Measurements from ENCODE around the gene WDR11. TPM values are rescaled to one million over a fixed set of nuclear protein-coding genes. Genes with fewer than 3 reads are reported as not detected.

Gene WDR11
- total and polyA plus RNA-seq, 8 donors = 47.8 to 89.7 (median 79.9) TPM

DNA sequence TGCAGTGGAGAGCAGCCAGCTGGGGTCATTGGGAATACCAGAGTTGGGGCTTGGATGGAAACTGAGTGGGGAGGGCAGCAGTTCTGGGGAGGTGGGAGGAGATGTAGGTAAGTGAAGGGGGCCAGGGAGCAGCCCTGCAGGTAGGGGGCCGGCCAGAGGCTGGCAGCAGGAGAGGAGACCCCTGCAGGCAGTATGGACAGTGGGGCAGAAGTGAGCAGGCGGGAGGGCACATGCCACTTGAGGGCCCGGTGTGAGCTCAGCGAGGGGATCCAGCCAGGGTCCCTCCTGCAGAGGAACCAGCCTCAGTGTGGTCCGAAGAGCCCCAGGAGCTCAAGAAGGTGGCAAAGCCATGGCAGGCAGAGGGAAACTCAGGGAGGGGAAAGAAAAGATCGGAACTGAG lies 75.4 kb downstream of the WDR11 start:
- no peaks in the 10 kb centered on the region for H3K9me3 ChIP-seq
- peak; percentile 10 for ATAC-seq
- no peak for DNase-seq
- H3K36me3 ChIP-seq = no peaks in the 10 kb centered on the region
- H3K4me1 ChIP-seq = peaks cover 0 to 3% of the 10 kb centered on the region in 2 donors
- TF ChIP-seq, protein P1, sequence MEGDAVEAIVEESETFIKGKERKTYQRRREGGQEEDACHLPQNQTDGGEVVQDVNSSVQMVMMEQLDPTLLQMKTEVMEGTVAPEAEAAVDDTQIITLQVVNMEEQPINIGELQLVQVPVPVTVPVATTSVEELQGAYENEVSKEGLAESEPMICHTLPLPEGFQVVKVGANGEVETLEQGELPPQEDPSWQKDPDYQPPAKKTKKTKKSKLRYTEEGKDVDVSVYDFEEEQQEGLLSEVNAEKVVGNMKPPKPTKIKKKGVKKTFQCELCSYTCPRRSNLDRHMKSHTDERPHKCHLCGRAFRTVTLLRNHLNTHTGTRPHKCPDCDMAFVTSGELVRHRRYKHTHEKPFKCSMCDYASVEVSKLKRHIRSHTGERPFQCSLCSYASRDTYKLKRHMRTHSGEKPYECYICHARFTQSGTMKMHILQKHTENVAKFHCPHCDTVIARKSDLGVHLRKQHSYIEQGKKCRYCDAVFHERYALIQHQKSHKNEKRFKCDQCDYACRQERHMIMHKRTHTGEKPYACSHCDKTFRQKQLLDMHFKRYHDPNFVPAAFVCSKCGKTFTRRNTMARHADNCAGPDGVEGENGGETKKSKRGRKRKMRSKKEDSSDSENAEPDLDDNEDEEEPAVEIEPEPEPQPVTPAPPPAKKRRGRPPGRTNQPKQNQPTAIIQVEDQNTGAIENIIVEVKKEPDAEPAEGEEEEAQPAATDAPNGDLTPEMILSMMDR (IDR thresholded peaks at IDR 0.05) = no peak
- no peak overlapping the region for H3K4me3 ChIP-seq
- intact Hi-C loops (cut with DNase I) = no loop called here
- H3K27me3 ChIP-seq = no peaks in the 10 kb centered on the region
- no peak overlapping the region for H3K27ac ChIP-seq

DNA sequence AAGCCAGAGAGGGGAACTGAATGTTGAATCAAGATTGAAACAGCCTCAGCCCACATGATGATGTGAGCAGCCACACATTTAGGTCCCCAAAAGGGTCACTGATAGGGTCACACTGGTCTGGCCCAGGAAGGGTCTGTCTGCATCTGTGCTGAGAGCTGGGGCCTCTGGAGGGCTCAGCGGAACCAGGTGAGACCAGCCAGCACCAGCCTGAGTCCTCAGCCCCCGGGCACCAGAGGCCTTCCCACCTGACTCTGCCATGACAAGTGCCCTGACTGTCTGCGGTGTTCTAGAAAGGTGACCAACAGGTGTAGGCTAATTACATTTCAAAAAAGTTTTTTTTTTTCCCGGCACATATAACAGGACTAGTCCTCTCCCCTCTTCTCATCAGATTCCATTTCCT lies 76.2 kb downstream of the WDR11 start:
- TF ChIP-seq, protein P1 (IDR thresholded peaks at IDR 0.05) = no peak
- no peaks in the 10 kb centered on the region for H3K9me3 ChIP-seq
- H3K27ac ChIP-seq = no peak overlapping the region
- H3K27me3 ChIP-seq = no peaks in the 10 kb centered on the region
- H3K4me1 ChIP-seq = peaks cover 0 to 8% of the 10 kb centered on the region in 2 donors
- no peak for ATAC-seq
- intact Hi-C loops (cut with DNase I) = no loop called here
- no peak overlapping the region for H3K4me3 ChIP-seq
- no peak for DNase-seq
- no peaks in the 10 kb centered on the region for H3K36me3 ChIP-seq

DNA sequence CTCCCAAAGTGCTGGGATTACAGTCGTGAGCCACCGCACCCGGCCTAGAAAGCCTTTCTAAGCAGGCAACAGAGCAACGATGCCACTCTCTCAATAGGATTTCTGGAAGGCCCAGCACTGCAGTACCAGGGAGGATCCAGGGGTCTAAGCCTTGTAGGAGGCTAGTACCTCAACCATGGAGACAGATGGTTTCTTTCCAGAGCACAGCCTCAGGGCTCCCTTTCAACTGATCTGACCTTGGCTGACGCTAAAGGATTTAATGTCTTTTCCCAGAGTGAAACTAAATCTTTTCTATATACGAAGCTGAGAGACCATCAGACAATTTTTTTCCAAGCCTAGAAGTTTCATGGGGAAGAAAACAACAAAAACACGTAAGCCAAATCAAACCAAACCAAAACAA lies 78.0 kb downstream of the WDR11 start:
- no peak for ATAC-seq
- Histone ChIP-seq H3K27me3 (no peaks in the 10 kb centered on the region), H3K4me3 (no peak overlapping the region), H3K27ac (no peak overlapping the region), H3K4me1 (peaks cover 0 to 8% of the 10 kb centered on the region in 2 donors), H3K36me3 (no peaks in the 10 kb centered on the region), H3K9me3 (no peaks in the 10 kb centered on the region)
- intact Hi-C loops (cut with DNase I) = no loop called here
- TF ChIP-seq, protein P1 (IDR thresholded peaks at IDR 0.05) = no peak
- peak in 2 of 4 donors; percentile 71 to 85 for DNase-seq

DNA sequence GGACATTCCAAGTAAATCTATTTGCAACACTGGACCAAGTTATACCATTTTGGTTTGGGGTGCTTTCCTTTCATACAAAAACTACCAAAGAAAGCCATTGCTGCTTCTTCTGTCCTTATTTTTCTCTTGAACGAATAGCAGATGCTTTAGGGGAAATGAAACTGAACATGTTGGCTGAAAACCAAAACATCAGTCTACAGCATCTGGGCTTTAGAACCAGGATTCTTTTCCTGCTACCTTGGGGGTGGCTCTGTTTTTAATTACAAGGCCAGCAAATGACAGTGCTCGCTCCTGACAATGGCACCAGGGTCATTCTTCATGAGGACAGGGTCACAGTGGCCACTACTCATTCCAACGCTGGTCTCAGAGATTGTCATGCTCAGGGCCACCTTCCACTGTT lies 80.3 kb downstream of the WDR11 start:
- Histone ChIP-seq H3K4me3 (no peak overlapping the region), H3K4me1 (peaks cover 0 to 8% of the 10 kb centered on the region in 2 donors), H3K27me3 (no peaks in the 10 kb centered on the region), H3K27ac (no peak overlapping the region), H3K36me3 (no peaks in the 10 kb centered on the region), H3K9me3 (no peaks in the 10 kb centered on the region)
- TF ChIP-seq, protein P1 (IDR thresholded peaks at IDR 0.05) = no peak
- intact Hi-C loops (cut with DNase I) = no loop called here
- ATAC-seq (no peak), DNase-seq (no peak)

DNA sequence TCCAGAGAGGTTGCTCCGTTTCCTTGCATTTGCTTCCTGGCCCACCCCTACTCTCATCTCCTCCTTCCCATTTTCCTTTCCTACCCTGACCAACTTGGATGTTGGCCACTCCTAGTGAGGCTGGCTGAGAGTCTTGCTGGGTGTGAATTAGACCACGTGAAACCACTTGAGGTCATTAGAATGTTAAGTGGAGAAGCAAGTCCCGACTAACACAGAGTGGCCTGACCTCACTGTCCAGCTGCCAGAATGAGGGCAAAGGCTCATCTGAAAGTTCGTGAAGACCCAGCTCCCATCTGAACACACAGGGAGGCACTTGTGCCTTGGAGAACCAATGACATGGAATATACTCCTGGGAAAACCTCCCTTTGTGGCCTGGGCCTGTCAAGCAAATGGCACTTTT lies 80.8 kb downstream of the WDR11 start:
- TF ChIP-seq, protein P1 (IDR thresholded peaks at IDR 0.05) = no peak
- DNase-seq (no peak), ATAC-seq (peak; percentile 80)
- no peaks in the 10 kb centered on the region for H3K36me3 ChIP-seq
- no peak overlapping the region for H3K27ac ChIP-seq
- no peaks in the 10 kb centered on the region for H3K9me3 ChIP-seq
- intact Hi-C loops (cut with DNase I) = no loop called here
- no peaks in the 10 kb centered on the region for H3K27me3 ChIP-seq
- H3K4me3 ChIP-seq = no peak overlapping the region
- peaks cover 0 to 8% of the 10 kb centered on the region in 2 donors for H3K4me1 ChIP-seq

Data from left lung (tissue), 10 donors.